ENCODE measurements around the gene GRIA1. TPM values are rescaled to one million over a fixed set of nuclear protein-coding genes. Genes with fewer than 3 reads are reported as not detected.
"Not testable (repeated sequence)": the region's sequence is repeated elsewhere in the genome, so short reads cannot be mapped to it uniquely, and the experiment has no call there.

The GRIA1 gene
- polyA plus RNA-seq, 3 donors: 1.3 to 4.0 (median 3.4) TPM

GRCh38 chr5:153816870-153817269 lies 326.4 kb downstream of the GRIA1 start:
- DNase-seq (ENCODE audit: low read depth in 3 of 3, low spot score in 2 of 3): no peak

DNA sequence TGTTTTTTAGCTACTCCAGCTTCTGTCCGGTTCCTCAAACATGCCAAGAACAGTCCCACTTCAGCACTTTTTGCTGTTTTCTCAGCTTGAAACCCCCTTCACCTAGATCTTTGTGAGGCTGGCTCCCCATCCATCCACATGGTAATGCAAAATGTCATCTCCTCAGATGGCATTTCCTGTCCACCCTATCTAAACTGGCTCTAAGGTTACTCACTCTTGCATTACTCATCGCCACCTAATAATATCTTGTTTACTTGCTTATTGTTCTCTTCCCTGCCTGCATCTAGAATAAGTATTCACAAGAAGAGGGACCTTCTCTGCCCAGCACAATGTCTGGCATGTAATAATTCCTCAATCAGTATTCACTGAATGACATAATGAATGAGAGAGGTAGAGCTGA lies 328.2 kb downstream of the GRIA1 start:
- no peak for DNase-seq (ENCODE audit: low read depth in 3 of 3, low spot score in 2 of 3)

DNA sequence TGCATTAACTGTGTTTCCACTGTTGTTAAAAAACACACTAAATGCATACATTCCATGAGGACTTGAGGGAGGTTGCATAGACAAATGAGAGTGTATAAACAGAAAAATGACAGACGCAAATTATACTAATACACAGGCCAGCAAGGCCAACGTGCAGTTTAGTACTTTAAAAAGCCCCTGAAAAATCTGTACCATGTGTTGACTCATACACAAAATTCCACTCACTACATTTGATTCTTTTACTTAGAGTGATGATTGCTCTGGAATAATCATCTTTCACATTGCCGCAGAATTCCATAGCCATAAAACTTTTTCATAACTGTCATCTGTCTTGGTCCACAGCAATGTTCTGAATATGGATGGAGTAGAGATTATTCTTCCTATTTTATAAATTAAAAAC lies 332.6 kb downstream of the GRIA1 start:
- no peak for DNase-seq (ENCODE audit: low read depth in 3 of 3, low spot score in 2 of 3)

- no peak for DNase-seq (ENCODE audit: low read depth in 3 of 3, low spot score in 2 of 3)
These were observed 334.4 kb downstream of the GRIA1 start for GRCh38 chr5:153824909-153825308.

GRCh38 chr5:153827397-153827796 lies 336.9 kb downstream of the GRIA1 start:
- no peak for DNase-seq (ENCODE audit: low read depth in 3 of 3, low spot score in 2 of 3)

- DNase-seq (ENCODE audit: low read depth in 3 of 3, low spot score in 2 of 3): no peak
These were observed 339.1 kb downstream of the GRIA1 start for GRCh38 chr5:153829510-153830065.

DNA sequence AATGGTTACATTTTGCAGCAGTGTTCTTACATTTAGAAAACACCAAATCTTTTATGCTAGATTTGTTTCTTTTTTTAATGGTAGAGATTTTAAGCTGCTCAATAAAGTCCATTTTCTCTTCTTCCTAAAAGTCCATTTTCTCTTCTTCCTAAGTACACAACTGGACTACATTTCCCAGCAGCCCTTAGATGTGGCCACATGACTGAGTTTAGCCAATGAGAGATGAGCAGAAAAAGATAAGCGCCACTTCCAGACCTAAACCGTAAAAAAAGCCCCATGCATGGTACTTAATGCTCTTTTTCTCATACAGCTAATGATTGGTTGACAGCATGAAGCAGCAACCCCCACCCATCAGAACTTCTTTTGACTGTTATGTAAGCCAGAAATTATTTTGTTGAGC lies 341.5 kb downstream of the GRIA1 start:
- no peak for DNase-seq (ENCODE audit: low read depth in 3 of 3, low spot score in 2 of 3)

DNA sequence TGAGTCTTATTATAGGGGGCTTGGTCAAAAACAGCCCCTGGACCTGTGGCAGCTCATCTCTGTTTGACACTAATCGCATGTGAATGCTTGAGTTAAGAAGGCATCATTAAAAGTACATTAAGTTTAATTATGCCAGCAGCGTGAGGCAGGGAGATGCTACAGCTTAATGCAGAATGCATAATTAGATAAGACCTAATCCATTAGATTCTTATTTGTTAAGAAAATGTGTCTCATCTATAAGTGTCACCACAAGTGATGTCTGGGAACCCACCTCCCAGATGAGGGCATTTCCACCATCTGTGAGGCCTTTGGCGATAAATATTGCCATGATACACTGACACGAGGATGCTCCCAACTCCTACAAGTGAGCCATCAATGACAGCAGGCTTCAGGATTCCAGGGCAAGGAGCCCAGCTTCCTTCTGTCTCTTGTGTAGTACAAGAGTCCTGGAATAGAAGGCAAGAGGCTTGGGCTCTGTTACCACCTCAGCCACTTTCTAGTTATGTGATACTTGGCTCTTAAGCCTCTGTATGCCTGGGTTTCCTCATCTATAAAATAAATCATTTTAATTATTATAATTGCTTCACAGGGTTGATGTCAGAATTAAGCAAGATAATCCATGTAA lies 345.5 kb downstream of the GRIA1 start:
- DNase-seq (ENCODE audit: low read depth in 3 of 3, low spot score in 2 of 3): no peak

- DNase-seq (ENCODE audit: low read depth in 3 of 3, low spot score in 2 of 3): not testable (repeated sequence)
These were observed 359.0 kb downstream of the GRIA1 start for GRCh38 chr5:153849303-153850113.

- peak in 1 of 3 donors; percentile 36 for DNase-seq (ENCODE audit: low read depth in 3 of 3, low spot score in 2 of 3)
These were observed 369.9 kb downstream of the GRIA1 start for GRCh38 chr5:153860195-153860886.

GRCh38 chr5:153862906-153863305 lies 372.4 kb downstream of the GRIA1 start:
- DNase-seq (ENCODE audit: low read depth in 3 of 3, low spot score in 2 of 3): not testable (repeated sequence)
